Ascending aorta (tissue), 2 donors: ENCODE results near the gene LRP1B. TPM values are rescaled to one million over a fixed set of nuclear protein-coding genes. Genes with fewer than 3 reads are reported as not detected.

Source experiments
- DNase-seq, 2 donors: peaks; one replicate each; pipeline ENCODE4 v3.0.0-alpha.2; 2019; ENCODE audit warnings: low spot score in 2 of 2
- H3K27ac ChIP-seq, 2 donors: fragments of 200-600 bp; sonication (generic); one replicate each; pipeline ENCODE4 v1.5.1; 2016 to 2017; ENCODE audit warnings: mild to moderate bottlenecking in 1 of 2
- H3K27me3 ChIP-seq: fragments of 200-600 bp; sonication (generic); one replicate; pipeline ENCODE4 v1.5.1; 2017
- H3K36me3 ChIP-seq, 2 donors: fragments of 200-600 bp; sonication (generic); one replicate each; pipeline ENCODE4 v1.5.1; 2016
- H3K4me1 ChIP-seq, 2 donors: fragments of 200-600 bp; sonication (generic); one replicate each; pipeline ENCODE4 v1.5.1; 2016 to 2017; ENCODE audit warnings: mild to moderate bottlenecking in 1 of 2
- H3K4me3 ChIP-seq, 2 donors: fragments of 200-600 bp; sonication (generic); one replicate each; pipeline ENCODE4 v1.5.1; 2016 to 2017; ENCODE audit warnings: mild to moderate bottlenecking in 1 of 2
- H3K9me3 ChIP-seq, 2 donors: fragments of 200-600 bp; sonication (generic); one replicate each; pipeline ENCODE4 v1.5.1; 2016
- CTCF ChIP-seq, 3 experiments: fragments of 200-600 bp in 2 of 3; fragments of 450-650 bp in 1 of 3; sonication (generic) in 2 of 3; IDR thresholded peaks; one replicate each; pipeline ENCODE4 v1.5.1; 2016 to 2019; ENCODE audit warnings: antibody characterized with exemption in 3 of 3, mild to moderate bottlenecking in 1 of 3, moderate library complexity in 1 of 3
- intact Hi-C: fragments of 100-400 bp; cut with DNase I; formaldehyde crosslinking; loops from one replicate; pipeline ENCODE4 v1.15.1; 2023
- total RNA-seq: library from RNA; depleted of rRNA; stranded (reverse); fragments of >200 nt; gene quantifications from one replicate; pipeline ENCODE4 v1.1.0, GENCODE V29; 2016

Gene LRP1B
- total RNA-seq, 1 donor from 2014 or later, result not detected

- H3K27ac ChIP-seq, result no peak overlapping the region
- DNase-seq, result no peak
- no peaks in the 10 kb centered on the region for H3K9me3 ChIP-seq
These were observed 1887.9 kb downstream of the LRP1B start for GRCh38 chr2:140242889-140243288.

GRCh38 chr2:140234116-140234515, 1896.7 kb downstream of the LRP1B start:
- intact Hi-C loops, result no loop called here
- no peak for TF ChIP-seq CTCF (IDR thresholded peaks at IDR 0.05)
- no peak overlapping the region for H3K27ac ChIP-seq
- H3K4me1 ChIP-seq, result no peaks in the 10 kb centered on the region
- no peaks in the 10 kb centered on the region for H3K9me3 ChIP-seq
- H3K36me3 ChIP-seq, result no peaks in the 10 kb centered on the region
- no peak overlapping the region for H3K4me3 ChIP-seq
- no peaks in the 10 kb centered on the region for H3K27me3 ChIP-seq
- DNase-seq, result no peak

More at GRCh38 chr2:140242889-140243288, 1887.9 kb downstream of the LRP1B start:
- Histone ChIP-seq H3K4me1 (no peaks in the 10 kb centered on the region), H3K4me3 (no peak overlapping the region), H3K27me3 (no peaks in the 10 kb centered on the region), H3K36me3 (no peaks in the 10 kb centered on the region)
- TF ChIP-seq CTCF (IDR thresholded peaks at IDR 0.05), result no peak
- intact Hi-C loops, result no loop called here

GRCh38 chr2:140210963-140211362, 1919.9 kb downstream of the LRP1B start:
- Histone ChIP-seq H3K9me3 (no peaks in the 10 kb centered on the region), H3K4me1 (no peaks in the 10 kb centered on the region), H3K4me3 (no peak overlapping the region), H3K36me3 (no peaks in the 10 kb centered on the region), H3K27ac (no peak overlapping the region), H3K27me3 (no peaks in the 10 kb centered on the region)
- no peak for TF ChIP-seq CTCF (IDR thresholded peaks at IDR 0.05)
- intact Hi-C loops, result no loop called here
- no peak for DNase-seq

- no peaks in the 10 kb centered on the region for H3K36me3 ChIP-seq
- H3K4me1 ChIP-seq, result no peaks in the 10 kb centered on the region
- no peak overlapping the region for H3K4me3 ChIP-seq
- no peak overlapping the region for H3K27ac ChIP-seq
- no peak for TF ChIP-seq CTCF (IDR thresholded peaks at IDR 0.05)
- no peak for DNase-seq
- no peaks in the 10 kb centered on the region for H3K27me3 ChIP-seq
- intact Hi-C loops, result no loop called here
- no peaks in the 10 kb centered on the region for H3K9me3 ChIP-seq
These were observed 1925.7 kb downstream of the LRP1B start for GRCh38 chr2:140205093-140205492.

- no peaks in the 10 kb centered on the region for H3K36me3 ChIP-seq
- H3K4me1 ChIP-seq, result no peaks in the 10 kb centered on the region
- H3K9me3 ChIP-seq, result no peaks in the 10 kb centered on the region
- intact Hi-C loops, result no loop called here
- no peak overlapping the region for H3K27ac ChIP-seq
- H3K27me3 ChIP-seq, result no peaks in the 10 kb centered on the region
- DNase-seq, result no peak
- no peak overlapping the region for H3K4me3 ChIP-seq
- TF ChIP-seq CTCF (IDR thresholded peaks at IDR 0.05), result no peak
These were observed 1927.5 kb downstream of the LRP1B start for GRCh38 chr2:140203347-140203746.

GRCh38 chr2:140201572-140201971, 1929.2 kb downstream of the LRP1B start:
- no peaks in the 10 kb centered on the region for H3K36me3 ChIP-seq
- intact Hi-C loops, result no loop called here
- H3K4me1 ChIP-seq, result no peaks in the 10 kb centered on the region
- H3K27ac ChIP-seq, result no peak overlapping the region
- no peak for DNase-seq
- no peak for TF ChIP-seq CTCF (IDR thresholded peaks at IDR 0.05)
- H3K4me3 ChIP-seq, result no peak overlapping the region
- no peaks in the 10 kb centered on the region for H3K9me3 ChIP-seq
- H3K27me3 ChIP-seq, result no peaks in the 10 kb centered on the region
